A673 (cell line): ENCODE results near the gene SLC12A2.

Experiments used
- EZH2 ChIP-seq: fragments of 200-600 bp; sonication (generic); IDR thresholded peaks from 2 replicates; pipeline ENCODE4 v1.6.1; 2017; ENCODE audit warnings: borderline replicate concordance, low read depth, mild to moderate bottlenecking, mixed read lengths, antibody characterized with exemption, low read length; ENCODE audit not compliant: poor library complexity, severe bottlenecking
- TF ChIP-seq, protein P1 (sequence below): fragments of 300-800, 200-600 bp; sonication (generic); conservative IDR thresholded peaks from 2 replicates; pipeline ENCODE4 v1.5.1; 2017; ENCODE audit warnings: low read depth, mild to moderate bottlenecking, antibody characterized with exemption, low read length, moderate library complexity, mixed read lengths

DNA sequence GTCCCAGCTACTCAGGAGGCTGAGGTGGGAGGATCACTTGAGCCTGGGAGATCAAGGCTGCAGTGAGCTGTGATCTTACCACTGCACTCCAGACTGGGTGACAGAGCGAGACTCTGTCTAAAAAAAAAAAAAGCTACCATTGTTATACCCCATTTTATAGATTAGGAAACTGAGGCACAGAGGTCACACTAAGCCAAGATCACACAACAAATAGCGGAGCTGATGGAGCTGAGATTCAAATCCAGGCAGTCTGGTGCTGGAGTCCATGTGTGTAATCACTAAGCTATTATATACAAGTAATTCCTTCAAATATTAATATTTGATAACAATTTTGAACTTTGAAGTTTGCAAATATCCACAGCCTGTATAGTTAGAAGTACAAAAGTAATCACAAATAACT lies 6.0 kb upstream of the SLC12A2 start:
- TF ChIP-seq, protein P1, sequence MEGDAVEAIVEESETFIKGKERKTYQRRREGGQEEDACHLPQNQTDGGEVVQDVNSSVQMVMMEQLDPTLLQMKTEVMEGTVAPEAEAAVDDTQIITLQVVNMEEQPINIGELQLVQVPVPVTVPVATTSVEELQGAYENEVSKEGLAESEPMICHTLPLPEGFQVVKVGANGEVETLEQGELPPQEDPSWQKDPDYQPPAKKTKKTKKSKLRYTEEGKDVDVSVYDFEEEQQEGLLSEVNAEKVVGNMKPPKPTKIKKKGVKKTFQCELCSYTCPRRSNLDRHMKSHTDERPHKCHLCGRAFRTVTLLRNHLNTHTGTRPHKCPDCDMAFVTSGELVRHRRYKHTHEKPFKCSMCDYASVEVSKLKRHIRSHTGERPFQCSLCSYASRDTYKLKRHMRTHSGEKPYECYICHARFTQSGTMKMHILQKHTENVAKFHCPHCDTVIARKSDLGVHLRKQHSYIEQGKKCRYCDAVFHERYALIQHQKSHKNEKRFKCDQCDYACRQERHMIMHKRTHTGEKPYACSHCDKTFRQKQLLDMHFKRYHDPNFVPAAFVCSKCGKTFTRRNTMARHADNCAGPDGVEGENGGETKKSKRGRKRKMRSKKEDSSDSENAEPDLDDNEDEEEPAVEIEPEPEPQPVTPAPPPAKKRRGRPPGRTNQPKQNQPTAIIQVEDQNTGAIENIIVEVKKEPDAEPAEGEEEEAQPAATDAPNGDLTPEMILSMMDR = no peak
- TF ChIP-seq EZH2 = no peak
